Body of pancreas (tissue), 4 donors: ENCODE data around the gene SCN9A. TPM values are rescaled to one million over a fixed set of nuclear protein-coding genes. Genes with fewer than 3 reads are reported as not detected.

Experiments used
- ATAC-seq: fragments of 150-250 bp; one replicate; pipeline ENCODE4 v1.9.1; 2016
- DNase-seq, 4 donors: peaks; one replicate each; pipeline ENCODE4 v3.0.0-alpha.2; 2019
- H3K27ac ChIP-seq, 4 donors: fragments of 200-600 bp; sonication (generic); 1 replicate in 3 of 4; 2 replicates in 1 of 4; pipeline versions ENCODE4 v1.5.1 to v1.6.1; 2016 to 2019; ENCODE audit warnings: mild to moderate bottlenecking in 1 of 4, mixed read lengths in 1 of 4, moderate library complexity in 1 of 4
- H3K27me3 ChIP-seq, 2 donors: fragments of 200-600 bp; sonication (generic); one replicate each; pipeline ENCODE4 v1.6.0; 2016; ENCODE audit warnings: mild to moderate bottlenecking in 1 of 2
- H3K36me3 ChIP-seq, 2 donors: fragments of 200-600 bp; sonication (generic); replicated peaks in 1 of 2; 2 replicates each; pipeline ENCODE4 v1.5.1; 2016; ENCODE audit warnings: low read depth in 2 of 2; ENCODE audit not compliant: insufficient read depth in 1 of 2
- H3K4me1 ChIP-seq: fragments of 200-600 bp; sonication (generic); one replicate; pipeline ENCODE4 v1.6.0; 2016
- H3K4me3 ChIP-seq, 2 donors: fragments of 200-600 bp; sonication (generic); 1 replicate in 1 of 2; 2 replicates in 1 of 2; pipeline ENCODE4 v1.5.1; 2016 to 2019
- H3K9me3 ChIP-seq, 3 donors: fragments of 200-600 bp; sonication (generic); 1 replicate in 2 of 3; 2 replicates in 1 of 3; pipeline ENCODE4 v1.5.1; 2016
- POLR2A ChIP-seq, 3 donors: fragments of 450-650 bp; IDR thresholded peaks; one replicate each; pipeline ENCODE4 v1.6.1; 2016; ENCODE audit warnings: antibody characterized with exemption in 3 of 3, mild to moderate bottlenecking in 2 of 3
- WGBS, 2 donors: methylation state at CpG; one replicate each; pipeline ENCODE4 v1.1.5; 2017; 5-methylcytosine and 5-hydroxymethylcytosine counted together
- intact Hi-C: fragments of 100-400 bp; cut with DNase I; formaldehyde crosslinking; loops from one replicate; pipeline ENCODE4 v1.15.1; 2023
- total RNA-seq, 2 donors: library from RNA; depleted of rRNA; stranded (reverse); fragments of >200 nt; gene quantifications; one replicate each; pipeline ENCODE4 v1.1.0, GENCODE V29; 2016
- TF ChIP-seq, protein P1 (sequence below), 7 experiments: fragments of 450-650 bp in 4 of 7; fragments of 200-600 bp in 3 of 7; sonication (generic) in 3 of 7; IDR thresholded peaks; one replicate each; pipeline ENCODE4 v1.5.1; 2016 to 2019; ENCODE audit warnings: antibody characterized with exemption in 7 of 7

Gene SCN9A
- total RNA-seq, 2 donors from 2014 or later: 9.9 to 11.9 TPM

DNA sequence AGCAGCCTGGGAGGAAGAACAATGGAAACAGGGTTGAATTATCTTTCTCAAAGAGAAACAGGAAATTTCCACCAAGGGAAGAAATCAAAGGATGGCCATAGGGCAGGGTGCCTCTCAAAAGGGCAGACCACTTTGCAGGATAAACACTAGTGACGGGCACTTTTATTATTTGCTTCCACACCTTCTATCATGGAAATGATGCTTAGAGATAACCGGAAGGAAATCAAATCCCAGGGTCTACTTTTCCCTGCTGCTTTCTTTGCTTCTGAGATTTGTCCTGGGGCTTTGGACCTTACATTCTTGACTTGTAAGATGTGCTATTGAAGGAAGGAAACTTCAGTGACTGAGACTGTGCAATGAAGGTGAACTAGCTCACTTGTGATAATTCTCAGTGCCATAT, 1.1 kb upstream of the SCN9A start:
- no peak overlapping the region for H3K4me3 ChIP-seq
- no peaks in the 10 kb centered on the region for H3K9me3 ChIP-seq
- H3K36me3 ChIP-seq: no peaks in the 10 kb centered on the region
- H3K4me1 ChIP-seq: peaks cover 8% of the 10 kb centered on the region
- TF ChIP-seq POLR2A (IDR thresholded peaks at IDR 0.05): no peak
- TF ChIP-seq, protein P1, sequence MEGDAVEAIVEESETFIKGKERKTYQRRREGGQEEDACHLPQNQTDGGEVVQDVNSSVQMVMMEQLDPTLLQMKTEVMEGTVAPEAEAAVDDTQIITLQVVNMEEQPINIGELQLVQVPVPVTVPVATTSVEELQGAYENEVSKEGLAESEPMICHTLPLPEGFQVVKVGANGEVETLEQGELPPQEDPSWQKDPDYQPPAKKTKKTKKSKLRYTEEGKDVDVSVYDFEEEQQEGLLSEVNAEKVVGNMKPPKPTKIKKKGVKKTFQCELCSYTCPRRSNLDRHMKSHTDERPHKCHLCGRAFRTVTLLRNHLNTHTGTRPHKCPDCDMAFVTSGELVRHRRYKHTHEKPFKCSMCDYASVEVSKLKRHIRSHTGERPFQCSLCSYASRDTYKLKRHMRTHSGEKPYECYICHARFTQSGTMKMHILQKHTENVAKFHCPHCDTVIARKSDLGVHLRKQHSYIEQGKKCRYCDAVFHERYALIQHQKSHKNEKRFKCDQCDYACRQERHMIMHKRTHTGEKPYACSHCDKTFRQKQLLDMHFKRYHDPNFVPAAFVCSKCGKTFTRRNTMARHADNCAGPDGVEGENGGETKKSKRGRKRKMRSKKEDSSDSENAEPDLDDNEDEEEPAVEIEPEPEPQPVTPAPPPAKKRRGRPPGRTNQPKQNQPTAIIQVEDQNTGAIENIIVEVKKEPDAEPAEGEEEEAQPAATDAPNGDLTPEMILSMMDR (IDR thresholded peaks at IDR 0.05): no peak
- H3K27ac ChIP-seq: peak overlapping the region in 1 of 4 donors; percentile 73
- DNase-seq (no peak), ATAC-seq (no peak)
- H3K27me3 ChIP-seq: no peaks in the 10 kb centered on the region
- WGBS, 2 donors: 58 to 59% methylated on average over 2 of the region's 2 CpGs
- intact Hi-C loops: no loop called here

DNA sequence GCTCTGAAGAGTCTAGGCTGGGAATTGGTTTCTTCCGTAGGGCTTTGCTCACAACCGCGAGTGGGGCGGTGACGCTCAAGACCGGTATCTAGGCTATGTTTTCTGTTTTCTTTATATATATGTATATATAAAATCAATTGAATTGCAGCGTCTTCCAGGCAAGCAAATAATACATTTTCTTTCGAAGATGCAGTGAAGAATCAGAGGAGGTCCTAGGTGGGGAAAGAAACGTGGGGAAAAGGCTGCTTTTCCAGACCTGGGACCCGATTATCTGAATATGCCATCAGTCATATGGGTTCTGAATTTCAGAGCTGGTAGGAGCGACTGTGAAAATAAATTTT, 714 bp upstream of the SCN9A start:
- WGBS, 2 donors: 5 to 6% methylated on average over 11 of the region's 11 CpGs
- intact Hi-C loops: no loop called here

DNA sequence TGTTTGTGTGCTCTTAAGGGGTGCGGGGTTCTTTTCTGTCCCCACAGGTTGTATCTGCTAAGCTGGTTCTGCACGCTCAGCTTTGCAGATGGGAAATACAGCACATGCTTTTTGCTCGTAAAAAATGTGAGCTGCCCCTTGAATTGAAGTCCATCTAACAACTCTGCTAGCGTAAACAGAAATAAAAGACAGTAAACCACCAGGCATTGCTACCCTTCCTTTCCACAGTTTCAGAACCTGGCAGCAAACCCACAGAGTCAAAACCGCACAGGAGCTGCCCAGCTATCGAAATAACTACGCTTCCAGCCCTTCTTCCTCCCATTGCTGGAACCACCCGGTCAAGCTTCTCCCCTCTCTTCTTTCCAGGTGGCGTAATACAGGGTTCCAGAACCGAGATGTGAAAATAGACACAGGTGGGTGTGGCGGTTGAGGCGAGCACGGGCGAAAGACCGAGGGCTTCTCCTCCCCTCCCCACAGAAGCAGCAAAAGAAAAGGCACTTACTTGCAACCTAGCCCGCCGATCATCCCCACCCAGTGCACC, 479 bp downstream of the SCN9A start:
- WGBS, 2 donors: 1 to 2% methylated on average over 14 to 17 of the region's 17 CpGs
- Histone ChIP-seq H3K27me3 (no peaks in the 10 kb centered on the region), H3K4me3 (peak overlapping the region; percentile 52 to 57), H3K27ac (peak overlapping the region; percentile 37 to 73 (median 62)), H3K36me3 (no peaks in the 10 kb centered on the region), H3K9me3 (no peaks in the 10 kb centered on the region), H3K4me1 (peaks cover 8% of the 10 kb centered on the region)
- DNase-seq (peak in 2 of 4 donors; percentile 10 to 32), ATAC-seq (peak; percentile 20)
- TF ChIP-seq, protein P1 (IDR thresholded peaks at IDR 0.05): no peak
- TF ChIP-seq POLR2A (IDR thresholded peaks at IDR 0.05): no peak
- intact Hi-C loops: no loop called here

More for the DNA sequence above, 714 bp upstream of the SCN9A start:
- Histone ChIP-seq H3K4me1 (peaks cover 8% of the 10 kb centered on the region), H3K4me3 (peak overlapping the region; percentile 43 to 57), H3K9me3 (no peaks in the 10 kb centered on the region), H3K27ac (peak overlapping the region; percentile 37 to 73 (median 62)), H3K36me3 (no peaks in the 10 kb centered on the region), H3K27me3 (no peaks in the 10 kb centered on the region)
- DNase-seq (no peak), ATAC-seq (no peak)
- TF ChIP-seq, protein P1 (IDR thresholded peaks at IDR 0.05): no peak
- no peak for TF ChIP-seq POLR2A (IDR thresholded peaks at IDR 0.05)

DNA sequence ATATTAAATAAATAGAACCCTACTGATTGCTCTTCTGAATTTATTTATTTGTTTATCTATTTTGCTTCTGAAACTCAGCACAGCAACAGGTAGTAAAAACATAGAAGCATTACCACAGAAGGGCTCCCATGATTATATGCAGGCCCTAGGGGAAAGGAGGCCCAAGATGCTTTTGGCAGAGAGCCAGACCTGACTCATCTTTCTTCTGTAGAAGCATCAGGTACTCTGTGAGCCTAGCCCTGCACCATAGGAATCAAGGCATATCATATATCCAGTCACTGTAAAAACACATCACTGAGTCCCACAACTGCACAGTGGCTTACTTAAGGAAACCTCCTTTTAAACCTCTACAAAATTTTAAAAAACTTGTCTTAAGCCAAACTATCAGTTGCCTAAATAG, 1.8 kb downstream of the SCN9A start:
- Histone ChIP-seq H3K27me3 (no peaks in the 10 kb centered on the region), H3K9me3 (no peaks in the 10 kb centered on the region), H3K4me3 (no peak overlapping the region), H3K4me1 (peaks cover 8% of the 10 kb centered on the region), H3K36me3 (no peaks in the 10 kb centered on the region), H3K27ac (no peak overlapping the region)
- no peak for DNase-seq
- intact Hi-C loops: no loop called here
- no peak for ATAC-seq
- TF ChIP-seq, protein P1 (IDR thresholded peaks at IDR 0.05): no peak
- TF ChIP-seq POLR2A (IDR thresholded peaks at IDR 0.05): no peak

DNA sequence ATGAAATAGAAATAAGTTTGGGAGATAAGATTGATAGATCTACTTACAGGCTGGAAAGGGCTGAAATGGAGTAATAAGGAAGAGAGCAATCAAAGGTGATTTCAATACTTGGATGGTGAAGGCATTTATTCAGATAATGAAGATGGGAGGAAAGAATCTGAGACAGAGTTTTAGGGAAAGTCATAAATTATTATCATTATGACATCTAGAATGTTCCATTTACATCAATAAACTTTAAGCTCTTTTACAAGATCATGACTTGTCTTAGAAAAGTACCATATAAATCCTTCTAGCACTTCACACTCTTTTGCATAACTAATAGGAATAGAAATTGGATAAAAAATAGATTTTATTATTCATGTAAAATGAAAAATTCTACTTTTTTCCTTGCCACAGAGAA, 2.2 kb downstream of the SCN9A start:
- Histone ChIP-seq H3K36me3 (no peaks in the 10 kb centered on the region), H3K9me3 (no peaks in the 10 kb centered on the region), H3K4me1 (peaks cover 8% of the 10 kb centered on the region), H3K4me3 (no peak overlapping the region), H3K27ac (no peak overlapping the region), H3K27me3 (no peaks in the 10 kb centered on the region)
- TF ChIP-seq, protein P1 (IDR thresholded peaks at IDR 0.05): no peak
- TF ChIP-seq POLR2A (IDR thresholded peaks at IDR 0.05): no peak
- DNase-seq (no peak), ATAC-seq (no peak)
- intact Hi-C loops: no loop called here
